ENCODE data around the gene AP3S2. TPM values are rescaled to one million over a fixed set of nuclear protein-coding genes. Genes with fewer than 3 reads are reported as not detected.

Gene AP3S2
- total and polyA plus RNA-seq, 2 donors (not counting 1 experiment from before 2014, with no cell fraction given) = 11.3 to 32.3 TPM

DNA sequence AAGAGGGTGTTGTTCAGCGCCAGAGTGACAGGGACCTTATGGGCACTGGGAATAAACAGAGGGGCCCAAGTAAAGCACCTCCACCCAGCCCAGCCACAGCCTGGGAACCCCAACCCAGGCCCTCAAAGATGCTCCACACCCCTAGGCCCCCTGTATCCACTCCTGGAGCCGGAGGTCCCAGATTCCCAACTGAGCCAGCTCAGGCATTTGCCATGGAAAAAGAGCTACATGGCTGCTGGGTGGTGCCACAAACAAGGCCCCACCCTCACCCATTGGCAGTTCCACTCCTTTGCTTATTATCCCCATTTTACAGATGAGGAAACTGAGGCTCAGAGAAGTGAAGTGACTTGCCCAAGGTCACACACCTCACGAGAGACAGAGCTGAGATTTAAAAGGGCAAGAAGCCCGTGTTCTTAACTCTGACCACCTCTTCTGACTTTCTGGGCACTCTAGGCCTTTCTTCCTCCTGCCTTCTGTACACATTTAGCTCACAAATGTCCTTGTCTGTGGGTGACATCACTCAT is 96.1 kb downstream of the AP3S2 start:
- TF ChIP-seq CTCF (IDR thresholded peaks at IDR 0.05) (no peak), EZH2 (IDR thresholded peaks at IDR 0.05; ENCODE audit: borderline replicate concordance, insufficient read depth, low read depth, low read length, poor library complexity, severe bottlenecking) (no peak)
- H3K9ac ChIP-seq (ENCODE audit: low read length) = no peak overlapping the region
- no peaks in the 10 kb centered on the region for H3K36me3 ChIP-seq (replicated peaks in 1 of 2; ENCODE audit: control extremely low read depth in 1 of 2, control insufficient read depth in 1 of 2, extremely low read depth in 1 of 2, insufficient read depth in 2 of 2, low read length in 1 of 2)
- no peaks in the 10 kb centered on the region for H4K20me1 ChIP-seq (ENCODE audit: control insufficient read depth, insufficient read depth, low read length, poor library complexity, severe bottlenecking)
- no peak overlapping the region for H3K27ac Mint-ChIP-seq
- ChIA-PET POLR2A (no interaction called here), CTCF (no interaction called here)
- no peak overlapping the region for H3K4me3 ChIP-seq (ENCODE audit: control extremely low read depth in 1 of 5, extremely low read depth in 1 of 5, insufficient read depth in 1 of 5, low read depth in 2 of 5, low read length in 4 of 5)
- H3K9me3 Mint-ChIP-seq (ENCODE audit: insufficient read depth) = peaks cover 2% of the 10 kb centered on the region
- ATAC-seq (ENCODE audit: low read depth) (no peak), DNase-seq (no peak)
- no peak overlapping the region for H3K4me2 ChIP-seq (replicated peaks; ENCODE audit: low read depth, low read length, poor library complexity, severe bottlenecking)
- H3K9me3 ChIP-seq (ENCODE audit: control extremely low read depth in 1 of 3, control insufficient read depth in 2 of 3, insufficient read depth in 1 of 3, low read length in 2 of 3) = peaks cover 0 to 9% (median 0%) of the 10 kb centered on the region in 3 donors
- H3K27me3 ChIP-seq (replicated peaks in 1 of 4; ENCODE audit: control extremely low read depth in 1 of 4, control insufficient read depth in 3 of 4, insufficient read depth in 4 of 4, low read length in 3 of 4) = no peaks in the 10 kb centered on the region
- H3K27me3 Mint-ChIP-seq = no peaks in the 10 kb centered on the region
- peaks cover 0 to 8% of the 10 kb centered on the region in 2 donors for H3K4me1 ChIP-seq (ENCODE audit: control insufficient read depth in 2 of 2, insufficient read depth in 2 of 2, low read length in 2 of 2)
- no peak overlapping the region for H3K4me3 Mint-ChIP-seq
- no peak overlapping the region for H3K27ac ChIP-seq (ENCODE audit: low read length in 2 of 2)
- intact Hi-C loops (cut with micrococcal nuclease) = no loop called here
- no peak overlapping the region for H2AFZ ChIP-seq (ENCODE audit: insufficient read depth, low read depth, low read length, poor library complexity, severe bottlenecking)
- WGBS (ENCODE audit: insufficient coverage) = 95% methylated on average over 4 of the region's 4 CpGs
- H3K4me1 Mint-ChIP-seq = peaks cover 13% of the 10 kb centered on the region
- H3K79me2 ChIP-seq (ENCODE audit: control insufficient read depth, insufficient read depth, low read length) = no peaks in the 10 kb centered on the region

- ChIA-PET POLR2A (no interaction called here), CTCF (no interaction called here)
- no peaks in the 10 kb centered on the region for H3K27me3 ChIP-seq (replicated peaks in 1 of 4; ENCODE audit: control extremely low read depth in 1 of 4, control insufficient read depth in 3 of 4, insufficient read depth in 4 of 4, low read length in 3 of 4)
- H3K36me3 ChIP-seq (replicated peaks in 1 of 2; ENCODE audit: control extremely low read depth in 1 of 2, control insufficient read depth in 1 of 2, extremely low read depth in 1 of 2, insufficient read depth in 2 of 2, low read length in 1 of 2) = no peaks in the 10 kb centered on the region
- H3K9me3 ChIP-seq (ENCODE audit: control extremely low read depth in 1 of 3, control insufficient read depth in 2 of 3, insufficient read depth in 1 of 3, low read length in 2 of 3) = peaks cover 0 to 9% (median 0%) of the 10 kb centered on the region in 3 donors
- ATAC-seq (ENCODE audit: low read depth) (no peak), DNase-seq (no peak)
- H3K4me1 Mint-ChIP-seq = peaks cover 13% of the 10 kb centered on the region
- no peaks in the 10 kb centered on the region for H3K79me2 ChIP-seq (ENCODE audit: control insufficient read depth, insufficient read depth, low read length)
- H3K27ac Mint-ChIP-seq = no peak overlapping the region
- H3K9me3 Mint-ChIP-seq (ENCODE audit: insufficient read depth) = peaks cover 2% of the 10 kb centered on the region
- H3K4me3 ChIP-seq (ENCODE audit: control extremely low read depth in 1 of 5, extremely low read depth in 1 of 5, insufficient read depth in 1 of 5, low read depth in 2 of 5, low read length in 4 of 5) = no peak overlapping the region
- peaks cover 0 to 8% of the 10 kb centered on the region in 2 donors for H3K4me1 ChIP-seq (ENCODE audit: control insufficient read depth in 2 of 2, insufficient read depth in 2 of 2, low read length in 2 of 2)
- H3K4me2 ChIP-seq (replicated peaks; ENCODE audit: low read depth, low read length, poor library complexity, severe bottlenecking) = no peak overlapping the region
- H2AFZ ChIP-seq (ENCODE audit: insufficient read depth, low read depth, low read length, poor library complexity, severe bottlenecking) = no peak overlapping the region
- no peaks in the 10 kb centered on the region for H4K20me1 ChIP-seq (ENCODE audit: control insufficient read depth, insufficient read depth, low read length, poor library complexity, severe bottlenecking)
- no peak overlapping the region for H3K4me3 Mint-ChIP-seq
- H3K27ac ChIP-seq (ENCODE audit: low read length in 2 of 2) = no peak overlapping the region
- TF ChIP-seq CTCF (IDR thresholded peaks at IDR 0.05) (no peak), EZH2 (IDR thresholded peaks at IDR 0.05; ENCODE audit: borderline replicate concordance, insufficient read depth, low read depth, low read length, poor library complexity, severe bottlenecking) (no peak)
- intact Hi-C loops (cut with micrococcal nuclease) = no loop called here
- H3K27me3 Mint-ChIP-seq = no peaks in the 10 kb centered on the region
- no peak overlapping the region for H3K9ac ChIP-seq (ENCODE audit: low read length)
Observed at GRCh38 chr15:89795996-89796395, 97.8 kb downstream of the AP3S2 start.

Data from B cell (primary cell).